ENCODE results near the gene GPT2. TPM values are rescaled to one million over a fixed set of nuclear protein-coding genes. Genes with fewer than 3 reads are reported as not detected.

Gene GPT2
- total RNA-seq, 1 donor from 2014 or later = 70.2 TPM

DNA sequence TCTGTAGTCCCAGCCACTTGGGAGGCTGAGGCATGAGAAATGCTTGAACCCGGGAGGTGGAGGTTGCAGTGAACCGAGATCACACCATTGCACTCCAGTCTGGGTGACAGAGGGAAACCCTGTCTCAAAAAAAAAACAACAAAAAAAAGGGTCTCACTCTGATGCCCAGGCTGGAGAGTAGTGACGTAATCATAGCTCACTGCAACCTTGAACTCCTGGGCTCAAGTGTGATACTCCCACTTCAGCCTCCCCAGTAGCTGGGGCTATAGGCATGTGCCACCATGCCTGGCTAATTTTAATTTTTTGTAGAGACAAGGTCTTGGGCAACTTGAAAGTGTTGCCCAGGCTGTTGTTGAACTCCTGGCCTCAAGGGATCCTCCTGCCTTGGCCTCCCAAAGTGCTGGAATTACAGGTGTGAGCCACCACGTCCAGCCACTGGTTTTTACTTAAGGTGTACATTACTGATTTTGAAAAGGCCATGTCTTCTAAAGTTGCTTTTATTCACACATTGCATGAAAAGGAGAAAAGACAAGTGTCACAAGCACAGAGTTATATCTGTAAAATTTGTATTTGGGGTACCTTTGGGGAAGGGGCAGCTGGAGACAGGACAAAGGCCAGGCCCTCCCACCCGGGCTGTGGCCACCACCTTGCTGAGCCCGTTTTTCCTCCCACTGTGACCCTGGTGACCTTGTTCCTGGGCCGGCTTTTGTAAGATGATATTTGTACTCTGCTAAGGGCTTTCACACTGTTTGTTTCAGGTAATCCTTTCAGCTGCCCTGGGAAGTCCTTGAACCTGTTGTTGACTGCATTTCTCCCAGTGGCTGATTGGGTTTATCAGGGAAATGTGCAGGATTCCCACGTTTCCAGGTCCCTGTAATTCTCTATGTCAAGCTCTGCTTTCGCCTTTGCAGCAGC lies 11.5 kb downstream of the GPT2 start:
- no peaks in the 10 kb centered on the region for H3K36me3 ChIP-seq (ENCODE audit: insufficient read depth, low read length)
- H3K79me2 ChIP-seq (ENCODE audit: insufficient read depth, low read length) = peaks cover 32% of the 10 kb centered on the region
- no peaks in the 10 kb centered on the region for H3K9me3 Mint-ChIP-seq (ENCODE audit: unreplicated experiment)
- DNase-seq (ENCODE audit: low read depth) (no peak), FAIRE-seq (no peak)
- H3K36me3 Mint-ChIP-seq (ENCODE audit: low read depth, unreplicated experiment) = peaks cover 11% of the 10 kb centered on the region
- H3K4me1 Mint-ChIP-seq (ENCODE audit: low read depth, unreplicated experiment) = peaks cover 11% of the 10 kb centered on the region
- H3K4me2 ChIP-seq (ENCODE audit: low read length) = no peak overlapping the region
- no peak overlapping the region for H3K4me3 ChIP-seq (ENCODE audit: insufficient read depth, low read depth, low read length)
- no peaks in the 10 kb centered on the region for H3K9me3 ChIP-seq (ENCODE audit: insufficient read depth, low read depth, low read length)
- H3K27me3 ChIP-seq (ENCODE audit: insufficient read depth, low read length) = no peaks in the 10 kb centered on the region
- peaks cover 22% of the 10 kb centered on the region for H3K4me1 ChIP-seq (ENCODE audit: insufficient read depth, low read length)
- no peak overlapping the region for H3K9ac ChIP-seq (ENCODE audit: low read length)
- H3K27ac Mint-ChIP-seq (ENCODE audit: unreplicated experiment) = no peak overlapping the region
- H3K27me3 Mint-ChIP-seq (ENCODE audit: low read depth, unreplicated experiment) = no peaks in the 10 kb centered on the region
- TF ChIP-seq, protein P1, sequence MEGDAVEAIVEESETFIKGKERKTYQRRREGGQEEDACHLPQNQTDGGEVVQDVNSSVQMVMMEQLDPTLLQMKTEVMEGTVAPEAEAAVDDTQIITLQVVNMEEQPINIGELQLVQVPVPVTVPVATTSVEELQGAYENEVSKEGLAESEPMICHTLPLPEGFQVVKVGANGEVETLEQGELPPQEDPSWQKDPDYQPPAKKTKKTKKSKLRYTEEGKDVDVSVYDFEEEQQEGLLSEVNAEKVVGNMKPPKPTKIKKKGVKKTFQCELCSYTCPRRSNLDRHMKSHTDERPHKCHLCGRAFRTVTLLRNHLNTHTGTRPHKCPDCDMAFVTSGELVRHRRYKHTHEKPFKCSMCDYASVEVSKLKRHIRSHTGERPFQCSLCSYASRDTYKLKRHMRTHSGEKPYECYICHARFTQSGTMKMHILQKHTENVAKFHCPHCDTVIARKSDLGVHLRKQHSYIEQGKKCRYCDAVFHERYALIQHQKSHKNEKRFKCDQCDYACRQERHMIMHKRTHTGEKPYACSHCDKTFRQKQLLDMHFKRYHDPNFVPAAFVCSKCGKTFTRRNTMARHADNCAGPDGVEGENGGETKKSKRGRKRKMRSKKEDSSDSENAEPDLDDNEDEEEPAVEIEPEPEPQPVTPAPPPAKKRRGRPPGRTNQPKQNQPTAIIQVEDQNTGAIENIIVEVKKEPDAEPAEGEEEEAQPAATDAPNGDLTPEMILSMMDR (IDR thresholded peaks at IDR 0.05; ENCODE audit: insufficient read depth, low read depth, low read length) = no peak
- no peak for TF ChIP-seq EZH2 (IDR thresholded peaks at IDR 0.05; ENCODE audit: insufficient read depth, low read length)
- no peak overlapping the region for H3K4me3 Mint-ChIP-seq (ENCODE audit: unreplicated experiment)
- no peak overlapping the region for H2AFZ ChIP-seq (ENCODE audit: low read depth, low read length)
- H4K20me1 ChIP-seq (ENCODE audit: insufficient read depth, low read length) = peaks cover 46% of the 10 kb centered on the region
- no peak overlapping the region for H3K27ac ChIP-seq (ENCODE audit: low read depth, low read length)

DNA sequence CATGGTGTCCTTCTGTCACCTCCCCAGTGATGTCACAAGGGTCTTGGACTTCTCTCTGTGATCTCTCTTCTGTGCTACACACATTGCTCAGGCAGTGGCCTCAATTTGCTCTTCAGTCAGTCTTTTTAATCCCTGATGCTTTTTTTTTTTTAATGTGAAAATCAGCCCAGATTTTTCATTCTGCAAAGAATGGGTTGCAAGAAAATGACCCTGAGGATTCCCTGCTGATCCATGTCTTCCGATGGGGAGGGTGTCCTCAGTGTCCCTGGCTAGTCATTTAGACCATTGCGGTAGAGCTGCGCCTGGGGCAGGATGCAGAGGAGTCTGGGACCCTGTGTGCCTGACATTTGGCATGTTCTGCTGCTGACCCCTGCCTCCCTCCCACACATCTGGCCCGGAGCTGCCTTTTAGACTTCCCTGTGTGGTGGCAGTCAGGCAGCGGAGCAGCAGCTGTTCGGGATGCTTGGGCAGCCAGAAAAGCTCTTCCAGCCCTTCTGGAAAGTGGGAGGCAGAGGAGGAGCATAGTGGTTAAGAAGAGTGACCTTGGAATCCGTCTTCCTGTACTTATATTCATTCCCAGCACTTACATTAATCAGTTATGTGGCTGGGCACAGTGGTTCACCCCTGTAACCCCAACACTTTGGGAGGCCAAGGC lies 12.3 kb downstream of the GPT2 start:
- H4K20me1 ChIP-seq (ENCODE audit: insufficient read depth, low read length) = peaks cover 46% of the 10 kb centered on the region
- TF ChIP-seq, protein P1 (IDR thresholded peaks at IDR 0.05; ENCODE audit: insufficient read depth, low read depth, low read length) = no peak
- no peak for TF ChIP-seq EZH2 (IDR thresholded peaks at IDR 0.05; ENCODE audit: insufficient read depth, low read length)
- no peak for FAIRE-seq
- no peak overlapping the region for H3K27ac ChIP-seq (ENCODE audit: low read depth, low read length)
- Mint-ChIP-seq H3K4me3 (ENCODE audit: unreplicated experiment) (no peak overlapping the region), H3K27me3 (ENCODE audit: low read depth, unreplicated experiment) (no peaks in the 10 kb centered on the region), H3K9me3 (ENCODE audit: unreplicated experiment) (no peaks in the 10 kb centered on the region), H3K4me1 (ENCODE audit: low read depth, unreplicated experiment) (peaks cover 11% of the 10 kb centered on the region), H3K36me3 (ENCODE audit: low read depth, unreplicated experiment) (peaks cover 14% of the 10 kb centered on the region), H3K27ac (ENCODE audit: unreplicated experiment) (no peak overlapping the region)
- no peak overlapping the region for H3K4me2 ChIP-seq (ENCODE audit: low read length)
- peaks cover 32% of the 10 kb centered on the region for H3K79me2 ChIP-seq (ENCODE audit: insufficient read depth, low read length)
- no peaks in the 10 kb centered on the region for H3K36me3 ChIP-seq (ENCODE audit: insufficient read depth, low read length)
- H3K4me3 ChIP-seq (ENCODE audit: insufficient read depth, low read depth, low read length) = no peak overlapping the region
- H3K27me3 ChIP-seq (ENCODE audit: insufficient read depth, low read length) = no peaks in the 10 kb centered on the region
- peak; percentile 34 for DNase-seq (ENCODE audit: low read depth)
- H3K9me3 ChIP-seq (ENCODE audit: insufficient read depth, low read depth, low read length) = no peaks in the 10 kb centered on the region
- no peak overlapping the region for H3K9ac ChIP-seq (ENCODE audit: low read length)
- H2AFZ ChIP-seq (ENCODE audit: low read depth, low read length) = no peak overlapping the region
- peaks cover 22% of the 10 kb centered on the region for H3K4me1 ChIP-seq (ENCODE audit: insufficient read depth, low read length)

Measured in astrocyte (in vitro differentiated cells and primary cell).